GDM1 (cell line): Measurements from ENCODE around the gene RAE1.
"Not testable (repeated sequence)": the region's sequence is repeated elsewhere in the genome, so short reads cannot be mapped to it uniquely, and the experiment has no call there.

ENCODE experiments used
- DNase-seq: peaks from one replicate; lab custom pipeline; 2025; lab: John Stamatoyannopoulos, UW

Gene RAE1

DNA sequence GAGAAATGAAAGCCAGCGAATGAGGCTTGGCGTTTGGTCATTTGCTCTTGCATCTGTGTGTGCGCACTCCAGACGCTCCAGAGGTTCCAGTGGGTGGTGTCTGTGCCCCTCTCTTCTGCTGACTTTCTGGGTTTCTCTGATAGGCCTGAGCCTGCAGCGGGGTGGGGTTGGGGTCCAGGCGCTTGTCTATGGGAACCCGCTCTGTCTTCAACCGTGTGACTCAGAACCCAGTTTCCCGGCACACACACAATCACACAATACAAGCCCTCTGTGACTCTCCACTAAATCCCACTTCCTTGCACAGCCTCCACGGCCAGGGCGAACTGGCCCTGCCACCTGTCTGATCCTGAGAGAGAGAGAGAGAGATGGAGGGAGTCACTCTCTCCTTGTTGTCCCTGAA is 64.7 kb downstream of the RAE1 start:
- no peak for DNase-seq

DNA sequence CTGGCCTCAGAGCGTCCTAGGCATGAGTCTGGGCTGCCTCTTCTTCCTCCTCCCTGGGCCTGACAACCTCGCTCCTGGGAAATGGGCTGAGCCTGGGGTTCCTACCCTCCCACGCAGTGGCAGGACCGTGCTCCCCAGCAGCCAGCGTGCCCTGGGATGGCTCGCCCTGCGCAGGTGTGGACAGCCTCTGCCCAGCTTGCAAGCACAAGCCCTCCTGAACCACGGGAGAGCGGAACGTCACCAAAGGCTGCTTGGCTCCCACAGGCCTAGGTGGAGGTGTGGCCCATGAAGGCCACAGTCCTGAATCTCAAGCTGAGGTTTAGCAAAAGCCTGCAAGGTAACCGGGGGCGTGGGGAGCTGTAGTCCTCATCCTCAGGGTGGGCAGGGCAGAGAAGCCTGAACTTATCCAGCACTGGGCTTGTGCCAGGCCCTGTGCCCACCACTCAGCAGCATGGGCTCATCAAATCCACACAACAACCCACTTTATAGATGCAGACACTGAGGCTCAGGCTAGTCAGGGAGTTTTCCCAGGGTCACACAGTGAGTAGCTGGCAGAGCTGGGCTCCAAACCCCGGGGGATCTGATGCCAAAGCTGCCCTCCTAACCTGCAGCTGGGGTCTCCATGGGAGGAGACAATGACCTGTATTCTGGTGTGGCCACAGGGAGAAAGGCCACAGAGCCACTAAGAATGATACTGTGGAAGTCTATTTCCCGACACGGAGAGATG is 65.4 kb downstream of the RAE1 start:
- DNase-seq, result no peak

DNA sequence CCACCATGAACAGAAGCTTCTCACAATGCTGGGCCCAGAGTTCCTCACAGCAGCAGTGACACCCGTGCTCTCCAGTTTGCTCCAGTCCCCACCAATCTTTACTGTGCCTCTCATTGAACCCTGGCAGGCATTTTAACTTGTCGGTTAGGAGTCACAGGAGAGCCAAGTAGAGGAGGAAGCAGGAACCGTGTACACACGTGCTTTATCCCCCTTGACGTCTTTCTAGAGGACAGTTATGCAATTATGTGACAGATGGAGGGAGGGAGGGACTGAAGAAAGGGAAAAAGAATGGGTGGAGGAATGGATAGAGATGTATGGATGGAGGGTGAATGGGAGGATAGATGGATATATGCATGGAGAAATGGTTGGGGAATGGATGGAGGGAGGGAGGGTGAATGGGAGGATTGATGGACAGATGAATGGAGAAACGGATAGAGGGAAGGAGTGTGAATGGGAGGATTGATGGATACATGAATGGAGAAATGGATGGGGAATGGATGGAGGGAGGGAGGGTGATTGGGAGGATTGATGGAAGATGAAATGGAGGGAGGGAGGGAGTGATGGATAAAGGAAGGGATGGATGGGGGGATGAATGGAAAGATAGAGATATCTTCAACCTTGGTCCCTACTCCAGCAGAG is 66.1 kb downstream of the RAE1 start:
- DNase-seq, result no peak

DNA sequence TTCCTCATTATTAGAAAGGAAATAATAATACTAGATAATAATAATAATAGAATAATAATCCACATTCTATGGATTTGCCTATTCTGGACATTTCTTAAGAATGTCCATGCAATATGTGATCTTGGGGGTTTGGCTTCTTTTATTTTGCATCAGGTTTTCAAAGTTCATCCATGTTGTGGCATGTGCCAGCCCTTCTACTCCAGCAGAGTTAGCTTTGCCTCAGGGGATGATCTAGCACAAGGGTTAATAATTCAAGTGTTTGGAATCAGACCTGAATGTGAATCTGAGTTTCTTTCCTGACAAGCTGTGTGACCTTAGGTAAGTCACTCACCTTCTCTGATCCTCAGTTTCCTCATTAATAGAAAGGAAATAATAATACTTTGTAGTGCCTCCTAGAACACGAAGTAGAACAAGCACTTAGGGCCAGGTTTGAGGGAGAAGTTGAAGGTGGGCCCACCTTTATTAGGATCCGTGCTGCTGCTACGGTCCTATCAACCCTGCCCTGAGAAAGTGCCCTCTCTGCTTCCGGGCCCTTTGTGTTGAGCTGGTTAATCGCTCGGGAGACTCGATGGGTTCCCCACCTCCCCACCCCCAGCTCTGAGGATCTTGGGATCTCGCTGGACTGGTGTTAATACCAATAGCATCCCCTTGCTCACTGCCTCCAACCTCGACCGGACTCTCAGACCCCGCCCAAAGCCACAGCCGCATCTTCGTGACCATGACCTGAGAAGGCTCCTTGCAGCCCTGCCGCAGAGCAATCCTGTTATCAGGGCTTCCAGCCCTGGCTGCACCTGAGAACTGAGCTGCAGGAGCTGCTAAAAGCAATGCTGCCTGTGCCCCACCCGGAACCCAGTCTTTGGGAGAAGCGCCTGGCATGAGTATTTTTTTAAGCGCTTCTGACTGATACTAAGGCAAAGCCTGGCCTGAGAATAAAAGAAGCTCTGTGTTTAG is 67.0 kb downstream of the RAE1 start:
- no peak for DNase-seq

DNA sequence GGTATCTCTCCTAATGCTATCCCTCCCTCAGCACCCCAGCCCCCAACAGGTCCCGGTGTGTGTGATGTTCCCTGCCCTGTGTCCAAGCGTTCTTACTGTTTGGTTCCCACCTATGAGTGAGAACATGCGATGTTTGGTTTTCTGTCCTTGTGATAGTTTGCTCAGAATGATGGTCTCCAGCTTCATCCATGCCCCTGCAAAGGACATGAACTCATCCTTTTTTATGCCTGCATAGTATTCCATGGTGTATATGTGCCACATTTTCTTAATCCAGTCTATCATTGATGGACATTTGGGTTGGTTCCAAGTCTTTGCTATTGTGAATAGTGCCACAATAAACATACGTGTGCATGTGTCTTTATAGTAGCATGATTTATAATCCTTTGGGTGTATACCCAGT is 68.4 kb downstream of the RAE1 start:
- DNase-seq, result not testable (repeated sequence)

DNA sequence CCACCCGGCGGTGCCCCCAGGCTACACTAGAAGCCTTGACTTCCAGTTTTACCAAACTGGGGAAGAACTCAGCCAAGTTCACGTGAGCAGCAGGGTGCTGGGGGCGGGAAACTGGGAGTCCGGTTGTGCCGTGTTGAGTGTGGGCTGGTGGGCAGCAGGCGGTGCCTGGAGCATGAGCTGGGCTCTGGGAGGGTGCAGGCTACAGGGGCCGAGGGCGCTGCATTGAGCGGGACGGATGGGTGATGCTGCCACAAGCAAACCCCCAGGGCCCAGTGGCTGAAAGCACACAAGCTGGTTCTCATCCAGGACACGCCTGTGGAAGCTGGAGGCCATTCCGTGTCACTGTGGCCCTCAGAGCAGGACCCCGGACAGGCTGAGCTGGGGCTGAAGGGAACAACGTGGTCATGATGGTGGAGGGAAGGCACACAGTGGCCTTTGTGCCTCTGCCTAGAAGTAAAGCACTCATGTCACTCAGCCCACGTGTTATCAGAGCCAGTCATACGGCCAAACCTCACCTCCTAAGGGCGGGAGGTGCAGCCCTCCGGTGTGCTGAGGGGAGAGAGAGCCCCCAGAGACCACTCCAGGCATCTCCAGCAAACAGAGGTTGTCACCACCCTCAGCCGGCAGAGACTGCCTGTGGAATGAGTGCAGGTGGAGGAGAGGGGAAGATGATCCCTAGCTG is 69.7 kb downstream of the RAE1 start:
- DNase-seq, result no peak

DNA sequence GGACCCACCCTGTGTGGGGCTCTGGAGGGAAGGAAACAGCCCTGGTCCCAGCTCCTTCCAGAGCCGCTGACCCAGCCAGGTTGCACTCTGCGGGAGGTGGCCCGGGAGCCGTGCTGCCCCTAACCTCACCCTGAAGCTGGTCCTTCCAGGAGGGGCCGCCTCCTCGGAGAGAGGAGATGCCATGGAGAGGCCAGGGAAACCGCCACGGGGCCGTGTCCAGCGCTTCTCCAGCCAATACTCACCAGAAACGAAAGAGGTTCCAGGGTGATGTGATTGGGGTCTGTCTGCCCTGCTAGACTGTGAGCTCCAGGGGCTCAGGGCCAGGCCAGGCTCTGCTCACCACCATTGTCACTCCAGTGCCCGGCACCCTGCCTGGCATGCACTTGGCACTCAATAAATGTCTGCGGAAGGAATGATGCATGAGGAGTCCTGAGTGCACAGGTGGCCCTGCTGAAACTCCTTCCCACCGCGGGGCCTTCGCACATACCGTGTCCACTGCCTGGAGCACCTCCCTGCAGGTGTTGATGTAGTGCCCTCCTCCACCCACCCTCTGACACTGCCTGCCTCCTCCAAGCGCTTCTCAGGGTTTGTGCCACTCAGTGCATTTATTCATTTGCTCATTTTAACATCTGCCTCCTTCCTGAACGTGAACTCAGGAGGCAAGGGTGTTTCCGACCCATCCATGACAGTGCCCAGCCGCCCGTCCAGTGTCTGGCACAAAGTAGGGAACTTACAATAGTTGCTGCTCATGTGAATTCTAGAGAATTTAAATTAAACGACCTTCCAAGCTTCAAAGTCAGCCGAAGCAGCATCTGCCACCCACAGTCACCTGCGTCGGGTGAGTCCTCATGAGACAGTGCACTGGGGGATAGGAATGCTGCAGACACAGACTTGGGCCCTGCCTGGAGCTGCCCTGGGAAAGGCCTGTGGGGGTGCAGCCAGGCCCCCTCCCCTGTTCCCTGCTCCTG is 70.5 kb downstream of the RAE1 start:
- no peak for DNase-seq

DNA sequence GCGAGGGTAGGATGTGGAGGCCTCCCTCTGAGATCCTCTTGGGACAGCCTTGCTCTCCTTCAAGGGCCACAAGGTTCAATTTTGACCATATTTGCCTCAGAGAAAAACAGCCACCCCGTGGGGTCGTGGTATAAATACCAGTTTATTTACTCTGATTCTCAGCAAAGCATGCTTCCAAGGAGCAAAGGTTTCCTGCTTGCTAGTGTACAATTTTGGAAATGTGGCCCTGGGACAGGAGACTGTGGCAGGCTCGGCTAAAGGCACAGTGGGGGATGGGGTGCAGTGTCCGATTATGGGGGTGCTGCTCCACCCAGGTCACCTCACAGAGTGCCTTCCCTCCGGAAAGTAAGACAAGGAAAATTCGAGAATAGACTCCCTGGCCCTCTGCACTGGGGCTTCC is 71.2 kb downstream of the RAE1 start:
- no peak for DNase-seq

DNA sequence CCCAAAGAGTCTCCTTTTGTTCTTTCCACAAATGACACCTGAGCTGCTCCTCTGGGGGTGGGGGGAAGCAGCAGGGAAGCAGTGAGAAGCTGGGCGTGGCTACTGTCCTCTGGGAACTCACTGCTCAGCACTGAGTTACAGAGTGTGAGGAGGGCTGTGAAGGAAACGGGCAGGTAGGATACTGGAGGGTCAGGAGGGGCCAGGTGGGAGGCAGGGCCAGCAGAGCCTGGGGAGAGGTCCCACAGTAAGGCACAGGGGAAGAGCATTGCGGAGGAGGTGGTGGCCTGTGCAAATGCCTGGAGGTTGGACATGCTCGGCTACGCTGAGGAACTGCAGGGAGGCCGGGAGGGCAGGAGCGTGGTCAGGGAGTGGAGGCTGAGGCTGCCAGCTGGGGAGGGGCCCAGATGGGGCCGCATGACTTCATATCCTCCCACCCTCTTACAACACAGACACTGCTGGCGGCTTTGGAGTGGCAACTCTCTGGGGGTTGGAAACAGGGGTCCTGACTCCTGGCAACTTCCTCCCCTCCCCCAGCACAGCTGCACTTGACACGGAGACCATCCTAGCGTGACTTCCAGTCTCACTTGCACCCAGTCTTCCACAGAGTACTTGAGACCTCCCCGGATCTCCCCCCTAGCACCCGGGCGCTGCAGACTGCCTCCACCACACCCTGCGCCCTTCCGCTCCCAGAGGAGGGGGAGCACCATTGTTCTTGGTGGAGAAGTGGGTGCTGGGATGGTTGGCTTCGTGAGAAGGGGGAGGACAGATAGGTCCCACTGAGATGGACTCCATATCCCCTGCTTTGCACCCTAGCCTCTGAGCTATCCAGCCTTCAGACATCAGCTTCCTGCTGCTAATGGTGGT is 74.3 kb downstream of the RAE1 start:
- no peak for DNase-seq

DNA sequence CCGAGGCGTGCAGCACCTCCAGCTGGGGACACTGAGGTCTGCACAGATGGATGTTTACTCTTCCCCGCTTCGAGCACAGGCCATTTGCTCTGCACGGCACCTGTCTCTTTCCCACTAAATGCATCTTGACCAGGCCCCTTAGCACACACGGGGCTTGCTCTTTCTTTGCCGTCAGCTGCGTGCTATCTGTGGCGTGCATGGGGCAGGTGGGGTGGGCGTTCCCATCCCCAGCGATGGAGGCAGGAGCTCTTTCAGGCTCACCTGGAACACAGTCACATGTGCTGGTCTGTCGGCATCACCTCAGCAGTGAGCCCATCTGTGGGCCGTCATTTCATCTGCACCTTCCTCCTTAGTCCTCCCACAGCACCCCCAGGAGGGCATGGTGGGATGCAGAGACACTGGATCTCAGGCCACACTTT is 75.2 kb downstream of the RAE1 start:
- no peak for DNase-seq

DNA sequence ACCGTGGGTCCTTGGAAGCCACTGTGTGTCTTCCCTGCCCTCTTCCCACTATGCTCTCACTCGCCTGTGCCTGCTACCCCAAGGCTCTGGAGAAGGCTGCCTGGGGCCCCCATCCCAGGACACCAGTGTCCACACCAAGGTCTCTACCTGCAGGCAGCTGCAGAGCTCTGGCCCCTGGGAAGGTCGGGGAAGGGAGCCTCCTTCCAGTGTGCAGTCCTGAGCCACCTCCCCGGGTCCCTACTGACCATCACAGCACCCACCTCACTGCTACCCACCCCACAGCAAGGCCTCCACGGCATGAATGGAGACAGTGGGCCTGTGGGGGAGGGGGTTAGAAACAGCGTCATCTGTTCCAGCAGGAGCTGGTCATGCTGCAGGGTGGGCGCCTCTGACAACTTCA is 75.8 kb downstream of the RAE1 start:
- DNase-seq, result no peak

DNA sequence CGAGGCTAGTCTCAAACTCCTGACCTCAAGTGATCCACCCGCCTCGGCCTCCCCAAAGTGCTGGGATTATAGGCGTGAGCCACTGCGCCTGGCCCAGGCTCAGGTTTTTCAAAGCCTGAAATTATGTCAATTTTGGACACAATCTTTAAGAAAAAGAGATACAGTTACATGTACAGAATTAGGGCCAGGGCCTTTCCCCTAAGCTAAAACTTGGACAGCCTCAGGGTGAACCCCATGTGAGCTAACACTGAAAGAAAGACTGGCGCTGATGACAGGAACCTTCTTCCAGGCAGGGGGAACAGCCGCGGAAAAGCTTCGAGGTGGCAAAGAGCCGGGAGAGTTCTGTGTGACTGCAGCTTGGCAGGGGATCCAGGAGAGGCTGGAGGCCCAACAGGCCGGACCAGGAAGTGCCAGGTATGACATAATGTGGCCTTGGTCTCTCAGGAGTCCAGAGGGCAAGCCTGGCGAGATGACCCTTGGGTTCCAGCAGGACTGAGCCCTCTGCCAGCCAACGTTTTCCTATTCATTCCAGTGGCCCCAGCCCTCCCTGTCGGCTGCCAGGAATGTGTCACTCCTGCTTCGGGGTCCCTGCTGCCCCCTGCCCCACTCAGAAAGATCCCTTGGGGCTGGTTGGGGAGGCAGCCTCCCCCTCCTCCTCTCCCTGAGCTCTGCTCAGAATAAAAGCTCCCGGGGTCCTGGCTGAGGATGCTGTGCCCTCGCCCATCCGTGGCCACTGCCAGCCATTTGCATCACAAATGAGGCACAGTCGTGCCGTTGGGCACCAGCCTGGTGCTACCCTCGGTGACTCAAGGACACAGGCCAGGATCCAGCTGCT is 77.5 kb downstream of the RAE1 start:
- no peak for DNase-seq
